HG03342 (cell line): ENCODE results near the gene GSX1.
"Not testable (repeated sequence)": the region's sequence is repeated elsewhere in the genome, so short reads cannot be mapped to it uniquely, and the experiment has no call there.

Experiments used
- ATAC-seq: cut with Tn5 transposase; IDR thresholded peaks from one replicate; pipeline ENCODE4 v1.9.1; 2021; ENCODE audit warnings: mild to moderate bottlenecking, moderate library complexity; ENCODE audit not compliant: unreplicated experiment

Gene GSX1

GRCh38 chr13:27792393-27793218, at the start of gene GSX1:
TSS of gene GSX1 (plus strand) at chr13:27792483. CDS start at chr13:27792691, 208 bp downstream.
- ATAC-seq = no peak

- no peak for ATAC-seq
Measured at GRCh38 chr13:27744801-27745200, 47.5 kb upstream of the GSX1 start.

- no peak for ATAC-seq
Measured at GRCh38 chr13:27745301-27745700, 47.0 kb upstream of the GSX1 start.

GRCh38 chr13:27748143-27748542, 44.1 kb upstream of the GSX1 start:
- ATAC-seq = not testable (repeated sequence)

GRCh38 chr13:27751953-27752532, 40.2 kb upstream of the GSX1 start:
- ATAC-seq = no peak

- no peak for ATAC-seq
Measured at GRCh38 chr13:27765650-27766049, 26.6 kb upstream of the GSX1 start.

GRCh38 chr13:27770809-27771208, 21.5 kb upstream of the GSX1 start:
- no peak for ATAC-seq

- ATAC-seq = no peak
Measured at GRCh38 chr13:27772651-27773425, 19.4 kb upstream of the GSX1 start.

GRCh38 chr13:27774169-27774568, 18.1 kb upstream of the GSX1 start:
- no peak for ATAC-seq

GRCh38 chr13:27774651-27775050, 17.6 kb upstream of the GSX1 start:
- ATAC-seq = no peak

GRCh38 chr13:27775943-27776342, 16.3 kb upstream of the GSX1 start:
- no peak for ATAC-seq

- no peak for ATAC-seq
Measured at GRCh38 chr13:27782151-27782550, 10.1 kb upstream of the GSX1 start.

GRCh38 chr13:27783111-27783510, 9.2 kb upstream of the GSX1 start:
- ATAC-seq = no peak

- no peak for ATAC-seq
Measured at GRCh38 chr13:27788271-27788670, 4.0 kb upstream of the GSX1 start.

GRCh38 chr13:27789153-27789494, 3.2 kb upstream of the GSX1 start:
- no peak for ATAC-seq

- no peak for ATAC-seq
Measured at GRCh38 chr13:27789495-27790303, 2.6 kb upstream of the GSX1 start.

- no peak for ATAC-seq
Measured at GRCh38 chr13:27790523-27790922, 1.8 kb upstream of the GSX1 start.

- ATAC-seq = no peak
Measured at GRCh38 chr13:27791146-27791900, 960 bp upstream of the GSX1 start.

- ATAC-seq = no peak
Measured at GRCh38 chr13:27791901-27792392, 336 bp upstream of the GSX1 start.
